ENCODE results near the gene ZMYND11. TPM values are rescaled to one million over a fixed set of nuclear protein-coding genes. Genes with fewer than 3 reads are reported as not detected.

Gene ZMYND11
- total and polyA plus RNA-seq, 8 donors: 20.5 to 51.4 (median 38.6) TPM

DNA sequence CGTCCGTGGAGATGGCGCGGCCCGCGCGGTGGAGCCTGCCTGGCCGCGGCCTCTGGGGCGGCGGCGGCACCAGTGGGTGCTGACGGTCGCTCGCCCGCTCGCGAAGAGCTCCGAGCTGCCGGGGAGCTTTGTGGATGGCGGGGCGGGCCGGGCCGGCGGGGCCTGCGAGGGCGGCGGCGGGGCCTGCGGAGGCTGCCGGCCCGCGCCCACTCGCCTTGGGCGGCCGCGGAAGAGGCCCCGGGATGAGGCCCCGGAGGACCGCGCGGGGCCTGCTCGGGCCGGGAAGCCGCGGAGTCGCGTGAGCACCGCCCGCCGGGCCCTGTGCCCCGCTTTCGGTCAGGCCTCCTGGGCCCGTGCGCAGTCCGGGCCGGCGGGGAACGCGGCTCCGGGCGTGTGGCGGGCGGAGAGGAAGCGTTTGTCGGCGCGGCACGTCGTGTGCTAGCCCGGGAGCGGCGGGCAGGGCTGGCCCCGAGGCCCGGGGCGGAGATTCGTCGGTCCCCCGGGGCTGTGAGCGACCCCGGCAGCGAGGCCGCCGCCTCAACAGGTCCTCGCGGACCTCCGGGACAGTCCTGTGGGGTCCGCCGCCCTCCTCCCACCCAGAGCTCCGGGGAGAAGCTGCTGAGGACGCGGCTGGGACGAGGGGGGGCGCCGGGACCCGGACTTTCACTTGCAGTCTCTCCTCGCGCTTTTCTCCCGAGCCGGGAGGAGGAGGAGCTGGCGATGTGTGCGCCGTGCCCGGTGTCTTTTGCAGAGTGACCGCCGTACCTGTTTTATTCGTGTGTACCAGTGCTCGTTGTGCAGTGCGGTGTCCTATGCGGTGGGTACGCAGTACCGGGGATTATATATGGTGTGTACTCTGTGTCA lies 578 bp downstream of the ZMYND11 start:
- 0% methylated on average over 69 to 112 of the region's 112 CpGs for WGBS, 2 donors
- Histone ChIP-seq H3K27me3 (no peaks in the 10 kb centered on the region), H3K36me3 (no peaks in the 10 kb centered on the region), H3K4me3 (peak overlapping the region; percentile 64 to 84 (median 74)), H3K9me3 (no peaks in the 10 kb centered on the region), H3K4me1 (peaks cover 9 to 34% (median 9%) of the 10 kb centered on the region in 3 donors), H3K27ac (peak overlapping the region; percentile 84 to 96 (median 94))
- FAIRE-seq (no peak), ATAC-seq (peak; percentile 51 to 70 (median 59)), DNase-seq (peak; percentile 55 to 86 (median 70))
- TF ChIP-seq, protein P1, sequence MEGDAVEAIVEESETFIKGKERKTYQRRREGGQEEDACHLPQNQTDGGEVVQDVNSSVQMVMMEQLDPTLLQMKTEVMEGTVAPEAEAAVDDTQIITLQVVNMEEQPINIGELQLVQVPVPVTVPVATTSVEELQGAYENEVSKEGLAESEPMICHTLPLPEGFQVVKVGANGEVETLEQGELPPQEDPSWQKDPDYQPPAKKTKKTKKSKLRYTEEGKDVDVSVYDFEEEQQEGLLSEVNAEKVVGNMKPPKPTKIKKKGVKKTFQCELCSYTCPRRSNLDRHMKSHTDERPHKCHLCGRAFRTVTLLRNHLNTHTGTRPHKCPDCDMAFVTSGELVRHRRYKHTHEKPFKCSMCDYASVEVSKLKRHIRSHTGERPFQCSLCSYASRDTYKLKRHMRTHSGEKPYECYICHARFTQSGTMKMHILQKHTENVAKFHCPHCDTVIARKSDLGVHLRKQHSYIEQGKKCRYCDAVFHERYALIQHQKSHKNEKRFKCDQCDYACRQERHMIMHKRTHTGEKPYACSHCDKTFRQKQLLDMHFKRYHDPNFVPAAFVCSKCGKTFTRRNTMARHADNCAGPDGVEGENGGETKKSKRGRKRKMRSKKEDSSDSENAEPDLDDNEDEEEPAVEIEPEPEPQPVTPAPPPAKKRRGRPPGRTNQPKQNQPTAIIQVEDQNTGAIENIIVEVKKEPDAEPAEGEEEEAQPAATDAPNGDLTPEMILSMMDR (IDR thresholded peaks at IDR 0.05): no peak
- intact Hi-C loops (cut with DNase I): no loop called here

DNA sequence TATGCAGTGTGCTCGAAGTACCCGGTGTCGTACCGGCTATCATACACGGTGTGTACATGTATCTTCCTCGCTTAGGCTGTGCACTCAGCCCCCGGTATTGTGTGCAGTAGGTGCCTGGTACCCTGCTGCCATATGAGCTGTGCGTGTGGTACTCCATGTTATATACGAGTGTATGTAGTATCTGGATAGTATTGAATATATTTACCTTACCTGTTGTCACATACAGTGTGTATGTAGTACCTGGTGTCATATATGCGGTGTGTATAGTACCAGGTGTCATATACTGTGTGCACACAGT lies 1.2 kb downstream of the ZMYND11 start:
- Histone ChIP-seq H3K4me1 (peaks cover 9 to 40% (median 14%) of the 10 kb centered on the region in 3 donors), H3K36me3 (no peaks in the 10 kb centered on the region), H3K27me3 (no peaks in the 10 kb centered on the region), H3K9me3 (no peaks in the 10 kb centered on the region), H3K4me3 (peak overlapping the region; percentile 64 to 84 (median 74)), H3K27ac (peak overlapping the region; percentile 84 to 96 (median 94))
- ATAC-seq (peak in 1 of 4 donors; percentile 24), DNase-seq (no peak), FAIRE-seq (no peak)
- 4 to 5% methylated on average over 10 of the region's 10 CpGs for WGBS, 2 donors
- intact Hi-C loops (cut with DNase I): no loop called here
- TF ChIP-seq, protein P1 (IDR thresholded peaks at IDR 0.05): no peak

DNA sequence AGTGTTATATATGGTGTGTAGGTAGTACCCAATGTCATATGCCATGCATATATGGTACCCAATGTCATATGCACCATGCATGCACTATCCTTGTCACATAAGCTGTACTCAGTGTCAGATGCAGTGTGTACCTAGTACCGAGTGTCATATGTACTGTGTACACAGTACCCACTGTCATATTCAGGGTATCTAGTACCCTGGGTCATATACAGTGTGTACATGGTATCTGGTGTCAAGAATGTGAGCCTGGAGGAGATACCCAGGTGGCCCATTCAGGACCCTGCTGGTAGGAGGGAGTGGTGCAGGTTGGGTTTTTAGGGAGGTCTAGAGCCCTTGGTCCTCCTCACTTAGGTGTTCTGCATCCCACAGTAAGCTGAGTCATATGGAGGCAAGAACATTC lies 1.8 kb downstream of the ZMYND11 start:
- H3K4me1 ChIP-seq: peaks cover 9 to 42% (median 15%) of the 10 kb centered on the region in 3 donors
- WGBS, 2 donors: 42 to 54% methylated on average over 1 of the region's 1 CpG
- peak in 1 of 4 donors; percentile 1 for ATAC-seq
- no peaks in the 10 kb centered on the region for H3K27me3 ChIP-seq
- TF ChIP-seq, protein P1 (IDR thresholded peaks at IDR 0.05): peak in 2 of 4 donors; percentile 19 to 27
- intact Hi-C loops (cut with DNase I): no loop called here
- H3K27ac ChIP-seq: no peak overlapping the region
- no peaks in the 10 kb centered on the region for H3K36me3 ChIP-seq
- no peaks in the 10 kb centered on the region for H3K9me3 ChIP-seq
- DNase-seq: peak in 1 of 6 donors; percentile 23
- no peak for FAIRE-seq
- peak overlapping the region in 1 of 4 donors; percentile 82 for H3K4me3 ChIP-seq

DNA sequence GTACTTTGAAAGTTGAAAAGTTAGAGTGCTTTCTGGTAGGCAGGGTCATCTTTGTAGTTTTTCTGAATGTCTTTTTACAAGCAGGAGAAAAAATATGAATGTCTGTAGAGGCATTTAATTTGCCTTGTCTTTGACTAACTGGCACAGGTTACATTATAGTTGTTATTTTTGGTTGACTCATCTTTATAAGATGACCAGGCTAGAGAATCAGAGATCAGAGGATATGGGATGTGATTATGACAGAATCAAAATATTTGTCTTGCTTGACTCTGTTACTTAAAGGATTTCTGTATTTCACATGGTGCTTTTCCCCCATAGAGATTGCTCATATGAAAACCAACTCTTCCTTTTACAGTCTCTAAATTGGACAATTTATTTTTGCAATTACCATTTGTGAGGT lies 2.4 kb downstream of the ZMYND11 start:
- Histone ChIP-seq H3K4me1 (peaks cover 10 to 38% (median 17%) of the 10 kb centered on the region in 3 donors), H3K27me3 (no peaks in the 10 kb centered on the region), H3K27ac (no peak overlapping the region), H3K36me3 (no peaks in the 10 kb centered on the region), H3K9me3 (no peaks in the 10 kb centered on the region), H3K4me3 (no peak overlapping the region)
- no peak for DNase-seq
- TF ChIP-seq, protein P1 (IDR thresholded peaks at IDR 0.05): no peak
- intact Hi-C loops (cut with DNase I): no loop called here
- no peak for ATAC-seq
- no peak for FAIRE-seq

DNA sequence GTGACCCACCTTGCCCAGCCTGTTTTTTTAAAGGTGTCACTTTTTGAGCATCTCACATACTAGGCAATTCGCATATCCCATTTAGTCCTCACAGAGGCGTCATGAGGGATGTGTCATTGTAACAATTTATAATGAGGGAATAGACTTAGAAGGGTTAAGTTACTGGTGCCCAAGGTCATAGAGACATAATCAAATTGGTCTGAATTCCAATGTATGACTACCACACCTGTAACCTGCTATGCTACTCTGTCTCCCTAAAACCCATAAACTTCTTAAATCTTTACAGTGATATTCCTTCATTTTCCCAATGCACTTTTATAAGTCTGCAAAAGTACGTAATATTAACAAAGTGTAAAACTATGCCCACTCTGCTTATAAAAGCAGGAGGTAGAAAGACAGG lies 7.1 kb downstream of the ZMYND11 start:
- H3K4me1 ChIP-seq: peaks cover 6 to 22% (median 15%) of the 10 kb centered on the region in 3 donors
- H3K4me3 ChIP-seq: no peak overlapping the region
- no peaks in the 10 kb centered on the region for H3K27me3 ChIP-seq
- ATAC-seq (peak in 2 of 4 donors; percentile 56 to 67), DNase-seq (no peak), FAIRE-seq (no peak)
- no peaks in the 10 kb centered on the region for H3K36me3 ChIP-seq
- WGBS, 2 donors: 48 to 56% methylated on average over 3 of the region's 3 CpGs
- intact Hi-C loops (cut with DNase I): no loop called here
- TF ChIP-seq, protein P1 (IDR thresholded peaks at IDR 0.05): no peak
- no peaks in the 10 kb centered on the region for H3K9me3 ChIP-seq
- H3K27ac ChIP-seq: no peak overlapping the region

All from pancreas (tissue), 10 donors.